Left renal cortex interstitium (tissue), 4 donors: Measurements from ENCODE around the gene PTPRK. TPM values are rescaled to one million over a fixed set of nuclear protein-coding genes. Genes with fewer than 3 reads are reported as not detected.

Experiments
- DNase-seq, 4 donors: peaks; one replicate each; pipeline ENCODE4 v3.0.0-alpha.2; 2013; ENCODE audit warnings: low read depth in 4 of 4, low spot score in 2 of 4, missing footprints in 1 of 4
- polyA plus RNA-seq, 4 donors: library from polyadenylated mRNA; unstranded; fragments of 120-200 nt; gene quantifications; one replicate each; pipeline ENCODE4 v1.2.1, GENCODE V29; 2013; ENCODE audit not compliant: insufficient read length in 4 of 4

The PTPRK gene
- polyA plus RNA-seq, 4 donors: 47.6 to 56.0 (median 49.7) TPM

- DNase-seq: no peak
Observed at GRCh38 chr6:128208851-128209580, 311.4 kb downstream of the PTPRK start.

- DNase-seq: no peak
Observed at GRCh38 chr6:128208078-128208477, 312.3 kb downstream of the PTPRK start.

GRCh38 chr6:128206610-128207426, 313.6 kb downstream of the PTPRK start:
- no peak for DNase-seq

GRCh38 chr6:128204616-128205015, 315.8 kb downstream of the PTPRK start:
- DNase-seq: no peak

- no peak for DNase-seq
Observed at GRCh38 chr6:128202169-128202765, 318.1 kb downstream of the PTPRK start.

- DNase-seq: no peak
Observed at GRCh38 chr6:128200789-128201188, 319.6 kb downstream of the PTPRK start.

GRCh38 chr6:128199461-128199860, 320.9 kb downstream of the PTPRK start:
- DNase-seq: no peak

- DNase-seq: peak in 1 of 4 donors; percentile 8
Observed at GRCh38 chr6:128192972-128193371, 327.4 kb downstream of the PTPRK start.

- no peak for DNase-seq
Observed at GRCh38 chr6:128188678-128189077, 331.7 kb downstream of the PTPRK start.

- DNase-seq: no peak
Observed at GRCh38 chr6:128186729-128187128, 333.7 kb downstream of the PTPRK start.

- DNase-seq: no peak
Observed at GRCh38 chr6:128179876-128180438, 340.4 kb downstream of the PTPRK start.

- DNase-seq: no peak
Observed at GRCh38 chr6:128174724-128175123, 345.7 kb downstream of the PTPRK start.

GRCh38 chr6:128172752-128173682, 347.4 kb downstream of the PTPRK start:
- DNase-seq: no peak

GRCh38 chr6:128172081-128172480, 348.3 kb downstream of the PTPRK start:
- no peak for DNase-seq

- no peak for DNase-seq
Observed at GRCh38 chr6:128171182-128171581, 349.2 kb downstream of the PTPRK start.

- DNase-seq: no peak
Observed at GRCh38 chr6:128168244-128168643, 352.2 kb downstream of the PTPRK start.

GRCh38 chr6:128167552-128167951, 352.8 kb downstream of the PTPRK start:
- no peak for DNase-seq

- DNase-seq: no peak
Observed at GRCh38 chr6:128164254-128164653, 356.1 kb downstream of the PTPRK start.

GRCh38 chr6:128162423-128162822, 358.0 kb downstream of the PTPRK start:
- no peak for DNase-seq

GRCh38 chr6:128161839-128162238, 358.6 kb downstream of the PTPRK start:
- no peak for DNase-seq
